Spleen (tissue), 11 donors: ENCODE results near the gene NOTCH4. TPM values are rescaled to one million over a fixed set of nuclear protein-coding genes. Genes with fewer than 3 reads are reported as not detected.

Experiments
- DNase-seq: peaks from one replicate; pipeline ENCODE4 v3.0.0-alpha.2; 2020
- H3K27ac ChIP-seq, 8 donors: fragments of 200-600 bp; sonication (generic) in 7 of 8; 1 replicate in 4 of 8; 2 replicates in 4 of 8; pipeline versions ENCODE4 v1.5.0 to v1.8.0; 2016 to 2021; ENCODE audit warnings: inconsistent platforms in 4 of 8, mild to moderate bottlenecking in 4 of 8, moderate library complexity in 1 of 8
- H3K27me3 ChIP-seq, 7 donors: fragments of 200-600 bp; sonication (generic) in 6 of 7; replicated peaks in 1 of 7; 1 replicate in 4 of 7; 2 replicates in 3 of 7; pipeline versions ENCODE4 v1.5.0 to v1.8.0; 2016 to 2021; ENCODE audit warnings: inconsistent platforms in 3 of 7, mild to moderate bottlenecking in 1 of 7
- H3K36me3 ChIP-seq, 6 donors: fragments of 200-600 bp; sonication (generic) in 5 of 6; 1 replicate in 4 of 6; 2 replicates in 2 of 6; pipeline versions ENCODE4 v1.5.0 to v1.8.0; 2016 to 2021; ENCODE audit warnings: inconsistent platforms in 2 of 6
- H3K4me1 ChIP-seq, 6 donors: fragments of 200-600 bp; sonication (generic) in 5 of 6; 1 replicate in 3 of 6; 2 replicates in 3 of 6; pipeline versions ENCODE4 v1.5.0 to v1.8.0; 2016 to 2021; ENCODE audit warnings: inconsistent platforms in 3 of 6
- H3K4me3 ChIP-seq, 8 donors: fragments of 200-600 bp; sonication (generic) in 7 of 8; 1 replicate in 4 of 8; 2 replicates in 4 of 8; pipeline versions ENCODE4 v1.5.0 to v1.8.0; 2016 to 2021; ENCODE audit warnings: inconsistent platforms in 4 of 8, mild to moderate bottlenecking in 4 of 8, moderate library complexity in 2 of 8
- H3K9me3 ChIP-seq, 8 donors: fragments of 200-600 bp; sonication (generic) in 7 of 8; 1 replicate in 4 of 8; 2 replicates in 4 of 8; pipeline versions ENCODE4 v1.5.0 to v1.8.0; 2016 to 2021; ENCODE audit warnings: inconsistent platforms in 4 of 8
- POLR2A ChIP-seq, 3 donors: fragments of 450-650 bp; IDR thresholded peaks; one replicate each; pipeline ENCODE4 v1.5.1; 2017; ENCODE audit warnings: antibody characterized with exemption in 3 of 3, mild to moderate bottlenecking in 1 of 3
- POLR2AphosphoS5 ChIP-seq, 3 donors: sonication (generic); formaldehyde crosslinking; IDR thresholded peaks; one replicate each; pipeline ENCODE4 v1.5.1; 2017; ENCODE audit warnings: antibody characterized with exemption in 3 of 3
- WGBS, 5 donors: extraction: QIAGEN DNeasy Blood & Tissue Kit in 3 of 5; methylation state at CpG; one replicate each; pipeline versions ENCODE4 v1.1.5 to v1.1.7; 2013 to 2018; 5-methylcytosine and 5-hydroxymethylcytosine counted together
- intact Hi-C: fragments of 100-400 bp; cut with DNase I; formaldehyde crosslinking; loops from one replicate; pipeline ENCODE4 v1.15.0; 2023; ENCODE audit warnings: low total_unique reads
- polyA plus RNA-seq, 3 donors: library from polyadenylated mRNA; stranded (reverse); fragments of 200-250 nt; gene quantifications; one replicate each; pipeline ENCODE4 v1.2.1, GENCODE V29; 2013
- total RNA-seq, 7 donors: library from RNA; depleted of rRNA in 3 of 7; stranded (reverse); fragments of >200 nt in 3 of 7; fragmentation: NEBNext Ultra II Directional in 4 of 7; extraction: Animal tissue kit (Norgen Biotek cat#: 25700) in 4 of 7; gene quantifications; one replicate each; pipeline versions ENCODE4 v1.1.0 to v1.2.1, GENCODE V29; 2016 to 2021
- TF ChIP-seq, protein P1 (sequence below), 11 experiments: fragments of 200-600 bp in 7 of 11; fragments of 450-650 bp in 4 of 11; sonication (generic) in 4 of 11; IDR thresholded peaks in 8 of 11; conservative IDR thresholded peaks in 3 of 11; 1 replicate in 7 of 11; 2 replicates in 4 of 11; pipeline versions ENCODE4 v1.4.0 to v1.8.0; 2016 to 2021; ENCODE audit warnings: antibody characterized with exemption in 11 of 11, inconsistent platforms in 4 of 11, mild to moderate bottlenecking in 1 of 11
- donor health status: healthy with polysubstance abuse.
- donor health status: DM: no; HTN: no; CAD: no; lungs with moderate emphysema.
- donor health status: DM: no; HTN: no; CAD: no.
- donor health status: Bipolar disorder and iron deficiency.
- donor health status: healthy.
- donor health status: DM: no; HTN: no; CAD: no.
- donor health status: DM: yes; HTN: yes; CAD: no.

Gene NOTCH4
- total and polyA plus RNA-seq, 10 donors, result 13.5 to 38.0 (median 19.9) TPM

DNA sequence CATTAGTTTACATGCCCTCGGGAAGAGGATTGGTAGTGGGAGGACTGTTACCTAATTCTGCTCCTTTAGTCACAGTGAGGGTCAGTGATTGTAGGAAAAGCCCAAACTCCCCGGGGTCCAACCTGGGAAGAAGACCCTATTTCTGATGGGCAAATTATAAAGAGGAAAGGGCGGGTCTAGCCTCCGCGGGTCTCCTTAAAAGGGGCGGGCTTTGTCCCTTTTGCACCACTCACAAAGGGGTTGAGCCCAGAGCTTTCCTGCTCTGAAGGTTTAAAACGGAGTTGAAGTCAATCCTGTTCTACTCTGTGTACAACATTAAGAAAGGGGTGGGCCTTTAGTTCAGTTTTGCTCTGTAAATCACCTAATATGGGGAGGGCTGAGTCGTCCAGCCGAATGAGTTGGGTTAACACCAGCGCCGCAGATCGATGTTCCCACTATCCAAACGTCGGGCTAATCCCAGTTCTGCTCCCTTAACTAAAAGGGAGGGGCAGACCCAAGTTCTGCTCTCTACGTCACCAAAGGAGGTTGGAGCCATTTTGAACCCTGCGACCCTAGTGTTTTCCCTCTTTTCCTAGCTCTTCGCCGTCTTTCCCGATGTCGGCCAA lies 46.6 kb downstream of the NOTCH4 start:
- Histone ChIP-seq H3K9me3 (no peaks in the 10 kb centered on the region), H3K4me1 (peaks cover 33 to 87% (median 65%) of the 10 kb centered on the region in 6 donors), H3K4me3 (peak overlapping the region; percentile 43 to 87 (median 62)), H3K27ac (peak overlapping the region; percentile 92 to 98 (median 95)), H3K36me3 (peaks cover 0 to 29% (median 23%) of the 10 kb centered on the region in 6 donors), H3K27me3 (no peaks in the 10 kb centered on the region)
- TF ChIP-seq POLR2AphosphoS5 (IDR thresholded peaks at IDR 0.05), result peak in 1 of 3 donors; percentile 60
- TF ChIP-seq, protein P1, sequence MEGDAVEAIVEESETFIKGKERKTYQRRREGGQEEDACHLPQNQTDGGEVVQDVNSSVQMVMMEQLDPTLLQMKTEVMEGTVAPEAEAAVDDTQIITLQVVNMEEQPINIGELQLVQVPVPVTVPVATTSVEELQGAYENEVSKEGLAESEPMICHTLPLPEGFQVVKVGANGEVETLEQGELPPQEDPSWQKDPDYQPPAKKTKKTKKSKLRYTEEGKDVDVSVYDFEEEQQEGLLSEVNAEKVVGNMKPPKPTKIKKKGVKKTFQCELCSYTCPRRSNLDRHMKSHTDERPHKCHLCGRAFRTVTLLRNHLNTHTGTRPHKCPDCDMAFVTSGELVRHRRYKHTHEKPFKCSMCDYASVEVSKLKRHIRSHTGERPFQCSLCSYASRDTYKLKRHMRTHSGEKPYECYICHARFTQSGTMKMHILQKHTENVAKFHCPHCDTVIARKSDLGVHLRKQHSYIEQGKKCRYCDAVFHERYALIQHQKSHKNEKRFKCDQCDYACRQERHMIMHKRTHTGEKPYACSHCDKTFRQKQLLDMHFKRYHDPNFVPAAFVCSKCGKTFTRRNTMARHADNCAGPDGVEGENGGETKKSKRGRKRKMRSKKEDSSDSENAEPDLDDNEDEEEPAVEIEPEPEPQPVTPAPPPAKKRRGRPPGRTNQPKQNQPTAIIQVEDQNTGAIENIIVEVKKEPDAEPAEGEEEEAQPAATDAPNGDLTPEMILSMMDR (IDR thresholded peaks at IDR 0.05 in 8 of 11, conservative IDR thresholded peaks at IDR 0.05 in 3 of 11), result no peak
- peak in 1 of 3 donors; percentile 52 for TF ChIP-seq POLR2A (IDR thresholded peaks at IDR 0.05)
- WGBS, 5 donors, result 1% methylated on average over 20 of the region's 20 CpGs
- intact Hi-C loops, result no loop called here
- no peak for DNase-seq

DNA sequence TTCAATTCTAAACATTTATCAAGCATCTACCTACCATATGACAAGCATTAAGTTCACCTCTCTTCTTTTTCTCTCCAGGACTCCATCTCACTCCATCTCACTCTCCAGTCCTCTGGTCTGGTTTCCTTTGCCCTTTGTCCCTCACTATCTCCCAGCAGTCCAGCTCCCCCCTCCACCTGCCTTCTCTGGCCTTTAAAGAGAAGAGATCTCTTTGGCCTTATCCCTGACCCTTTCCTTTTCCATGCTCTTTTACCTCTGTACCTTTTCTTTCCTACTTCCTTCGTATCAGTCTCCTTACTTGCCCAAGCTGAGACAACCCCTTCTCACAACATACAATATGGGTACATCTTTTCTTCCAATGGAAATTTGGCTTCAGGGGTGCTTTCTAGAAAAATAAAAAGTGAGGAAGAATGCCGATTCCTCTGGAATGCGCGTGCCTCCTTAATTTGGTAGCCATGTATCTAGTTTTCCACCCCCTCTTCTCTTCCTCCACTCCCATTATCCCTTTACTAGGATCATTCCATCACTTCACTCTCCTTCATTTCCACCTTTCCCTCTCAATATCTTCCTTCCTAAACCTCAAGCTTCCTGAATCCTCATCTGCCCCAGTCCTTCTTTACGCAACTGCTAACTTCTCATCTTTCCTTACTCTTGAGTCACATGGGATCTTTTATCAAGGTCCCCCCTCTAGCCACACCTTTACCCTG lies 47.2 kb downstream of the NOTCH4 start:
- Histone ChIP-seq H3K4me3 (peak overlapping the region; percentile 49 to 87 (median 62)), H3K36me3 (peaks cover 0 to 23% (median 17%) of the 10 kb centered on the region in 6 donors), H3K4me1 (peaks cover 33 to 80% (median 63%) of the 10 kb centered on the region in 6 donors), H3K27me3 (no peaks in the 10 kb centered on the region), H3K9me3 (no peaks in the 10 kb centered on the region), H3K27ac (peak overlapping the region; percentile 92 to 98 (median 95))
- intact Hi-C loops, result no loop called here
- WGBS, 5 donors, result 24 to 37% (median 34%) methylated on average over 5 of the region's 5 CpGs
- DNase-seq, result no peak
- TF ChIP-seq POLR2AphosphoS5 (IDR thresholded peaks at IDR 0.05), result no peak
- TF ChIP-seq, protein P1 (IDR thresholded peaks at IDR 0.05 in 8 of 11, conservative IDR thresholded peaks at IDR 0.05 in 3 of 11), result no peak
- no peak for TF ChIP-seq POLR2A (IDR thresholded peaks at IDR 0.05)

DNA sequence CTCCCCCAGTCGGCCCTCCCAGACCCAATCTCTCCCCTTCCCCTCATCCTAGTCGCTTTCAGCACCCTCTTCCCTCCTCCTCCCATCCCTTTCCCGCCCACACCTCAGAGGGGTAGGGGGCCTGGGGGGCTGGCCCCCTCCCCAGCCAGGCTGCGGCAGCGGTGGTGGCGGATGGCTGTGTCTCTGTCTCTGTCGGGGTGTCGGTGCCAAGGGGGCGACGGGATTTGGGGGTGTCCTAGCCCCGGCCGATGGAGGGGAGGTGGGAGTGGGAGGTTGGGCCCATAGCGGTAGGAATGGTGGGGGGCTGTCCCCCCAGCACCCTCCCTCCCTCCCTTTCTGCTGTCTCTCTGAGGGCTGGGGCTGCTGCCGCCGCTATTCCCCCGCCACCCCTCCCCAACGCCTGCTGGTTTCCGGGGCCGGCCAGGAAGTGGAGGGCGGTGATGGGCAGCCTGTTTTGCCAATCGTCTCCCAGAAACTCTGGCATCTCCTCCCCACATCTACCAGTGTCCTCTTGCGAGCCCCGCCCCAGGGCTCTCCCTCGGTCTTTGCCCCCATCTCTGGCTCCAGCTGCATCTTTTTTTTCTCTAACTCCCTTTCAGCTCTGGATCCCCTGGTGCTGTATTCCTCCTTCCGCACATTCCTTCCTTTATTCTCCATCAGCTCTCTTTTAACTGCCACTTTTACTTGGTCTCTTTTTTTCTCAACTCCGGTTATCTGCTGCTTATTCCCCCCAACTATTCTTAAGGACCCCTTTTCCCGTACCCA lies 48.0 kb downstream of the NOTCH4 start, which contains the start of gene AGPAT1:
AGPAT1 (minus strand) TSS at position 374 of the 765 bp plus-strand sequence. CDS start 4,588 bp downstream, outside the sequence.
- Histone ChIP-seq H3K4me3 (peak within 1 kb of the TSS; percentile 52 to 87 (median 62)), H3K27me3 (no peaks in the 10 kb centered on the region), H3K36me3 (peaks cover 0 to 19% (median 12%) of the 10 kb centered on the region in 6 donors), H3K9me3 (no peaks in the 10 kb centered on the region), H3K27ac (peak within 1 kb of the TSS; percentile 92 to 98 (median 95)), H3K4me1 (peaks cover 33 to 73% (median 58%) of the 10 kb centered on the region in 6 donors)
- TF ChIP-seq, protein P1 (IDR thresholded peaks at IDR 0.05 in 8 of 11, conservative IDR thresholded peaks at IDR 0.05 in 3 of 11), result no peak
- peak; percentile 90 to 93 (median 91) for TF ChIP-seq POLR2AphosphoS5 (IDR thresholded peaks at IDR 0.05)
- TF ChIP-seq POLR2A (IDR thresholded peaks at IDR 0.05), result peak in 2 of 3 donors; percentile 13 to 20
- peak; percentile 98 for DNase-seq
- 0 to 2% (median 1%) methylated on average over 20 to 27 of the region's 27 CpGs for WGBS, 5 donors
- intact Hi-C loops, result no loop called here
